WI38 (cell line): ENCODE results near the gene NLGN1.

Source experiments
- H3K4me3 ChIP-seq: 2 replicates; pipeline ENCODE4 v1.5.1; 2011; ENCODE audit warnings: low read depth, mild to moderate bottlenecking, control low read depth, low read length
- CTCF ChIP-seq: IDR thresholded peaks from 2 replicates; pipeline ENCODE4 v1.5.1; 2012; ENCODE audit warnings: low read depth, mild to moderate bottlenecking, control low read depth, low read length

NLGN1 gene

GRCh38 chr3:174322789-174323188 lies 925.2 kb downstream of the NLGN1 start:
- TF ChIP-seq CTCF = no peak
- H3K4me3 ChIP-seq = no peak overlapping the region

DNA sequence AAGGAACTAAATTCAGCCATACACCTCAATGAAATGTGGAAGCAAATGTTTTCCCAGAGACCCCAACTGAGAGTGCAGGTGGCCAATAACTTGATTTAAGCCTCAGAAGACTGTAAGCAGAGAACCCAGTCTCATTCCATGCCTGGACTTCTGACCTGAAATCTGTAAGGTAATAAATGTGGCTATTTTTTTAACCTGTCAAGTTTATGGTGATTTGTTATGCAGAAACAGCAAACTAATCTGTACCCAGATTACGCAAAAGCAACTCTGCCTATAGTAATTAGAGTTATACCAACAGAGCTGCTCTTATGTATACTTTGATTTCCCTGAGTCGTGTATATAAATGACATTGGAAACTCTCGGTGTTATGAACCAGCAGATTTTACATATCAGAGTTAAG lies 927.6 kb downstream of the NLGN1 start:
- TF ChIP-seq CTCF = no peak
- no peak overlapping the region for H3K4me3 ChIP-seq

DNA sequence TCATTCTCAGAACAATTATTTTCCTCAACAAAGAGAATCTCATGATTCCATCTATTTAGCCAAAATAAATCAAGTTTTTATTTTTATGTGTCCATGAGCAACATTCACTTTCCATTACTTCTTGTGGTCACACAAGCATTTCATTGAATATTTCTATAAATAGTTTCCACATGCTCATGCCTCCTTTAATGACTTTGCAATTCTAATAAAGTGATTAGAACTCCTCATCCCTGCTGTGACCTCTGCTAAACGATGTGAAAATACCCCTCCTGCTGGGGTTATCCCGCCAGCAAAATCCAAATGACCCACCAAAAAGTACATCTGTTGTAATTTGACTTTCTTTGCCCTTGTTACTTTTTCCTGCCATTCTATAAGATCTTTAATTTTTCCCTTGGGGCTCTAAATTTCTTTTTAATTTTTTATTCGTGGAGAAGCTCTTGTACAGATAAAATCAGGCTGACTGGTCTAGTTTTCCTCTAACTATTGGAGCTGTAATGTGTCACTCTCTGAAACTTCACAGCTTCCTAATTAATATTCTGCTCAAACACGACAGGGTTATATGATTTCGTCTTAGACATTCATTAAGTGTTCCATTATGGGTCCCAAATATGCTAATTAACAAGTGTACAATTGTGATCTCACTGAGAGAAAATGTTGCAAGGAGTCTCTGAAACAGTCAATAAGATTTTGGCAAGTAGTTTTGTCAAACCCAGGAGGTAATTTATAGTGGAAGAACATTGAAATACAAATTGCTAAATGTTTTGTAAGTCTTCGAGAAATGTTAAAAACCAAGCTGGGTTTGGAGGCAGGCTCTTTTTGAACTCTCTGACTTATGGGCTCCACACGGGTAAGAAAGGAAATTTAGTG lies 928.5 kb downstream of the NLGN1 start:
- TF ChIP-seq CTCF = no peak
- H3K4me3 ChIP-seq = no peak overlapping the region

DNA sequence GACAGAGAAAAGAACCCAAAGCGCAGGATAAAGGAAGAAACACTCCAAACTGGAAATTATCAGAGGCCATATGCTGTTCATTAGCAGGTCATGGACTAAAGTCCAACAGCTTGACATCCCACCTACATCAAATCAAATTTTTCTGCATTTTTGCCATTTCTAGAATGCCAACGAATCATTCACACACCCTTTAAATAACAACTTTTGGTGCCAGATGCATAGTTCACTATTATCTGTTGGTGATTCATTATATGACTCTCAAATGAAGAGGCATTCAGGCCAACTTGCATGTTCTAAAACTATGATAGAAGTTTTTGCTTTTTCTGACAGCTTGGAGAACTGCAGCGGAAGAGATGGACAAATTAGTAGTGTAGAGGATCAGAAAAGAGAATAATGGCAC lies 931.8 kb downstream of the NLGN1 start:
- no peak for TF ChIP-seq CTCF
- H3K4me3 ChIP-seq = no peak overlapping the region

DNA sequence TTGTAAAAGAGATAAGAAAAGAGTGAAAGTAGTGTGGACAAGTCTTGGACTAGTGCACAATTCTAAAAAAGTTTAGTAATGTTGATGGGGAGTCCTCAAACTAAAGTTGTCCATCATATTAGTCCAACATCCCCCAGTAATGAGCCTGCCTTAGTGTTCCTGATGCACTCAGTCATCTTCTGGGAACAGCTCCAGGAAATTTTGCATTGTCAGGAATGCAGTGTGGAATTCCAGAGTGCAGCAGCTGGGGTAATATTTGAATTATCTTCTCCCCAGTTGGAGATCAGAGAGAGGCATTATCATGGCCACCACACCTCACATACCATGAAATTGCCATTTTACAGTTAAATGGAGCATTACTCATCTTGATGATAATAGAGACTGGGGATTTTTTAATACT lies 932.8 kb downstream of the NLGN1 start:
- H3K4me3 ChIP-seq = no peak overlapping the region
- no peak for TF ChIP-seq CTCF

DNA sequence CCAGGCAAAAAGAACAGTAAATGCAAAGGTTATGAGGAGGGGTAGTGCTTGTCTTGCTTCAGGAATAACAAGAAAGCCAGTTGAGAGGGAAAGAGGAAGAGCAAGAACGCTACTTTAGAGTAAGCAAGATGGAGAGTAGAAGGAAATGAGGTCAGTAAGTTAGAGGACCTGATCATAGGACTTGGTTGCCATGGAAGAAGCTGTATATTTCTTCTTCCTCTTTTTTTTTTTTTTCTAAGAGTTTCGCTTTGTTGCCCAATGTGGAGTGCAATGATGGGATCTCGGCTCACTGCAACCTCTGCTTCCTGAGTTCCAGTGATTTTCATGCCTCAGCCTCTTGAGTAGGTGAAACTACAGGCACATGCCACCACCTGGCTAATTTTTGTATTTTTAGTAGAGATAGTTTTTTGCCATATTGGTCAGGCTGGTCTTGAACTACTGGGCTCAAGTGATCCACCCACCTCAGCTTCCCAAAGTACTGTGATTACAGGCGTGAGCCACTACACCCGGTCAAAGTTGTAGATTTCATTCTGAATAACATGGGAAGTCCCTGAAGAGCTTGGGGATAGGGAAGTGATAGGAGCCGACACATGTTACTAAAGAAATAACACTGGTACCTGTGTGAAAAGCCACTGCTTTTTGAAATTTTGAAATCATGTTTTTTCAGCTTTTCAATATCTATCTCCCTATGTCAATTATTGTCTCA lies 933.7 kb downstream of the NLGN1 start:
- no peak for TF ChIP-seq CTCF
- H3K4me3 ChIP-seq = no peak overlapping the region

DNA sequence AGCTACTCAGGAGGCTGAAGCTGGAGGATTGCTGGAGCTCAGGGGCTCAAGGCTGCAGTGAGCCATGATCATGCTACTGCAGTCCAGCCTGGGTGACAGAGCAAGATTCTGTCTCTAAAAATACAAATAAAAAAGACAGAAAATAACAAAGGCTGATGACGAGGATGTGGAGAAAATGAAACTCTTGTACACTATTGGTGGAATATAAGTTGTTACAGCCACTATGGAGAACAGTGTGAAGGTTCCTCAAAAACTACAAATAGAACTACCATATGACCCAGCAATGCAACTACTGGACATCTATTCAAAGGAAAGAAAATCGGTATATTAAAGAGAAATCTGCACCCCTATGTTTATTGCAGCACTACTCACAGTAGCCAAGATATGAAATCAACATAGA lies 934.8 kb downstream of the NLGN1 start:
- H3K4me3 ChIP-seq = no peak overlapping the region
- TF ChIP-seq CTCF = no peak
